Measurements from ENCODE around the gene NLRP12. TPM values are rescaled to one million over a fixed set of nuclear protein-coding genes. Genes with fewer than 3 reads are reported as not detected.

The NLRP12 gene
- total RNA-seq, 1 donor from 2014 or later = 6.8 TPM

- peak; percentile 51 to 57 for ATAC-seq
- DNase-seq = peak; percentile 85
- Histone ChIP-seq H3K27ac (peak overlapping the region; percentile 98), H3K4me3 (peak overlapping the region; percentile 80), H3K4me1 (peaks cover 34% of the 10 kb centered on the region), H3K36me3 (no peaks in the 10 kb centered on the region), H3K9me3 (no peaks in the 10 kb centered on the region), H3K27me3 (ENCODE audit: low read depth) (no peaks in the 10 kb centered on the region)
- no peak for TF ChIP-seq CTCF (IDR thresholded peaks at IDR 0.05)
- intact Hi-C loops (cut with DNase I) = no loop called here
Measured at GRCh38 chr19:53865918-53866864, 42.1 kb upstream of the NLRP12 start.

DNA sequence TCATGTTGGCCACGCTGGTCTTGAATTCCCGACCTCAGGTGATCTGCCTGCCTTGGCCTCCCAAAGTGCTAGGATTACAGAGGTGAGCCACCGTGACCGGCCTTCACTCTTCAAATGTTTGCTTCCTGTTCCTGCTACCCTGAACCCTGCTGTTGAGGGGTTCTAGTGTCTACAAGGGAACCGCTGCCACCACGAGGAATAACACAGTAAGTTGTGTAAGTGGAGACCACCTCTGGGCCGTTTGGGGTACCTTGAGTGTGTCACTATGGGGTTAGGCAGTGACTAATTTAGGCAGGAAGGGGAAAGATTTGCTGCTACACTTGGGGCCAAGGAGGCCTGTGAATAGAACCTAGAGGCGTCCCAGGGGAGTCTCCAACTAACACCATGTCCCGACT lies 41.4 kb upstream of the NLRP12 start:
- no peak for TF ChIP-seq CTCF (IDR thresholded peaks at IDR 0.05)
- intact Hi-C loops (cut with DNase I) = no loop called here
- H3K36me3 ChIP-seq = no peaks in the 10 kb centered on the region
- ATAC-seq = no peak
- H3K27ac ChIP-seq = peak overlapping the region; percentile 98
- H3K4me1 ChIP-seq = peaks cover 27% of the 10 kb centered on the region
- no peaks in the 10 kb centered on the region for H3K9me3 ChIP-seq
- no peaks in the 10 kb centered on the region for H3K27me3 ChIP-seq (ENCODE audit: low read depth)
- peak overlapping the region; percentile 80 for H3K4me3 ChIP-seq
- no peak for DNase-seq

- ATAC-seq (no peak), DNase-seq (no peak)
- intact Hi-C loops (cut with DNase I) = no loop called here
Measured at GRCh38 chr19:53864308-53864836, 40.3 kb upstream of the NLRP12 start.

GRCh38 chr19:53853707-53854106 lies 29.6 kb upstream of the NLRP12 start:
- ATAC-seq = no peak
- H3K36me3 ChIP-seq = no peaks in the 10 kb centered on the region
- peaks cover 33% of the 10 kb centered on the region for H3K4me1 ChIP-seq
- no peaks in the 10 kb centered on the region for H3K27me3 ChIP-seq (ENCODE audit: low read depth)
- H3K27ac ChIP-seq = no peak overlapping the region
- intact Hi-C loops (cut with DNase I) = no loop called here
- no peak for TF ChIP-seq CTCF (IDR thresholded peaks at IDR 0.05)
- DNase-seq = no peak
- H3K4me3 ChIP-seq = no peak overlapping the region
- H3K9me3 ChIP-seq = no peaks in the 10 kb centered on the region

More at GRCh38 chr19:53864308-53864836, 40.3 kb upstream of the NLRP12 start:
- H3K27ac ChIP-seq = no peak overlapping the region
- no peaks in the 10 kb centered on the region for H3K9me3 ChIP-seq
- H3K4me1 ChIP-seq = peaks cover 24% of the 10 kb centered on the region
- no peak overlapping the region for H3K4me3 ChIP-seq
- no peak for TF ChIP-seq CTCF (IDR thresholded peaks at IDR 0.05)
- H3K27me3 ChIP-seq (ENCODE audit: low read depth) = no peaks in the 10 kb centered on the region
- H3K36me3 ChIP-seq = no peaks in the 10 kb centered on the region

- peak overlapping the region; percentile 69 for H3K27ac ChIP-seq
- no peaks in the 10 kb centered on the region for H3K27me3 ChIP-seq (ENCODE audit: low read depth)
- no peak for DNase-seq
- H3K4me1 ChIP-seq = peaks cover 48% of the 10 kb centered on the region
- no peak for TF ChIP-seq CTCF (IDR thresholded peaks at IDR 0.05)
- H3K9me3 ChIP-seq = no peaks in the 10 kb centered on the region
- intact Hi-C loops (cut with DNase I) = no loop called here
- peak; percentile 55 to 64 for ATAC-seq
- no peaks in the 10 kb centered on the region for H3K36me3 ChIP-seq
- no peak overlapping the region for H3K4me3 ChIP-seq
Measured at GRCh38 chr19:53849237-53849676, 25.1 kb upstream of the NLRP12 start.

Data from lower lobe of right lung (tissue), 2 donors.